Endothelial cell of umbilical vein (primary cell): ENCODE measurements around the gene EYS. TPM values are rescaled to one million over a fixed set of nuclear protein-coding genes. Genes with fewer than 3 reads are reported as not detected.

Source experiments
- BruUV-seq: library from RNA; stranded (reverse); fragments of 400-500 nt; replicated peaks from 2 replicates; lab custom pipeline; 2021; lab: Mats Ljungman, UMichigan
- CTCF ChIA-PET: fragments of 300-600, 350-600 bp; sonication (Branson Sonifier 250); formaldehyde crosslinking; loops from one replicate; lab custom pipeline; 2021; ENCODE audit warnings: antibody characterized with exemption, inconsistent platforms; lab: Charles Lee
- POLR2A ChIA-PET: fragments of 300-600, 350-600 bp; sonication (Branson Sonifier 250); formaldehyde crosslinking; loops from one replicate; lab custom pipeline; 2021; ENCODE audit warnings: antibody characterized with exemption, inconsistent platforms; lab: Charles Lee
- DNase-seq: peaks from one replicate; pipeline ENCODE4 v3.0.0-alpha.2; 2011; ENCODE audit warnings: low read depth, low spot score
- FAIRE-seq: peaks from 2 replicates; lab custom pipeline; 2011; peaks lifted over from hg19 to GRCh38; lab: Jason Lieb, UNC
- H2AFZ ChIP-seq: 2 replicates; pipeline ENCODE4 v1.6.0; 2012; ENCODE audit warnings: low read depth, low read length, control low read depth, inconsistent platforms
- H3K27ac ChIP-seq: 2 replicates; pipeline ENCODE4 v1.5.1; 2011; ENCODE audit warnings: low read depth, mild to moderate bottlenecking, control low read depth, low read length, moderate library complexity; ENCODE audit not compliant: insufficient read depth
- H3K27me3 ChIP-seq, 2 experiments: 2 replicates each; pipeline versions ENCODE4 v1.6.0 to v1.6.1; 2011; ENCODE audit warnings: low read length in 2 of 2, mixed read lengths in 1 of 2; ENCODE audit not compliant: control insufficient read depth in 2 of 2, insufficient read depth in 2 of 2
- H3K36me3 ChIP-seq, 2 experiments: 2 replicates in 1 of 2; 3 replicates in 1 of 2; pipeline ENCODE4 v1.5.1; 2011; ENCODE audit warnings: low read length in 2 of 2, mild to moderate bottlenecking in 1 of 2, moderate library complexity in 1 of 2; ENCODE audit not compliant: control insufficient read depth in 2 of 2, insufficient read depth in 2 of 2; ENCODE audit errors: extremely low read depth in 1 of 2
- H3K4me1 ChIP-seq: 3 replicates; pipeline ENCODE4 v1.5.1; 2011; ENCODE audit warnings: mild to moderate bottlenecking, low read length; ENCODE audit not compliant: control insufficient read depth, insufficient read depth; ENCODE audit errors: extremely low read depth
- H3K4me2 ChIP-seq: 2 replicates; pipeline ENCODE4 v1.6.1; 2011; ENCODE audit warnings: low read length, control low read depth, mixed read lengths; ENCODE audit not compliant: insufficient read depth
- H3K4me3 ChIP-seq, 3 experiments: fragments of 200-600 bp in 1 of 3; sonication (generic), shearing (Covaris generic) in 1 of 3; replicated peaks in 1 of 3; 2 replicates each; pipeline ENCODE4 v1.5.1; 2011 to 2016; ENCODE audit warnings: control low read depth in 3 of 3, low read length in 3 of 3, mild to moderate bottlenecking in 2 of 3, inconsistent platforms in 1 of 3, low read depth in 1 of 3, moderate library complexity in 1 of 3; ENCODE audit not compliant: insufficient read depth in 1 of 3
- H3K79me2 ChIP-seq: 2 replicates; pipeline ENCODE4 v1.6.0; 2012; ENCODE audit warnings: low read length, inconsistent platforms; ENCODE audit not compliant: control insufficient read depth, insufficient read depth
- H3K9ac ChIP-seq: replicated peaks from 2 replicates; pipeline ENCODE3; 2011; ENCODE audit warnings: low read length, control low read depth; ENCODE audit not compliant: insufficient read depth; ENCODE audit errors: extremely low read depth
- H3K9me1 ChIP-seq: replicated peaks from 3 replicates; pipeline ENCODE4 v1.6.0; 2011; ENCODE audit warnings: mild to moderate bottlenecking, low read length; ENCODE audit not compliant: control insufficient read depth, insufficient read depth; ENCODE audit errors: extremely low read depth
- H3K9me3 ChIP-seq: replicated peaks from 2 replicates; pipeline ENCODE4 v1.5.1; 2012; ENCODE audit warnings: low read length, inconsistent platforms; ENCODE audit not compliant: control insufficient read depth, insufficient read depth
- H4K20me1 ChIP-seq: replicated peaks from 2 replicates; pipeline ENCODE3; 2011; ENCODE audit warnings: mild to moderate bottlenecking, low read length; ENCODE audit not compliant: control insufficient read depth, insufficient read depth; ENCODE audit errors: extremely low read depth
- EZH2 ChIP-seq: IDR thresholded peaks from 2 replicates; pipeline ENCODE4 v1.6.1; 2012; ENCODE audit warnings: borderline replicate concordance, low read depth, mild to moderate bottlenecking, moderate library complexity, low read length, inconsistent platforms; ENCODE audit not compliant: severe bottlenecking
- FOS ChIP-seq: IDR thresholded peaks from 2 replicates; pipeline ENCODE4 v1.6.1; 2011; ENCODE audit warnings: mild to moderate bottlenecking, low read length, moderate library complexity, borderline replicate concordance; ENCODE audit not compliant: insufficient read depth
- GATA2 ChIP-seq: IDR thresholded peaks from 2 replicates; pipeline ENCODE4 v1.7.0; 2011; ENCODE audit warnings: low read depth, mild to moderate bottlenecking, moderate library complexity, mixed read lengths, low read length; ENCODE audit not compliant: insufficient read length, insufficient read depth
- JUN ChIP-seq: IDR thresholded peaks from 2 replicates; pipeline ENCODE4 v1.6.1; 2011; ENCODE audit warnings: borderline replicate concordance, low read depth; ENCODE audit not compliant: insufficient read length, insufficient read depth
- MYC ChIP-seq: IDR thresholded peaks from one replicate; pipeline ENCODE4 v1.6.1; 2011; ENCODE audit warnings: mild to moderate bottlenecking, low read depth, low read length
- POLR2A ChIP-seq: IDR thresholded peaks from 2 replicates; pipeline ENCODE4 v1.6.1; 2012; ENCODE audit warnings: low read depth, mild to moderate bottlenecking, control low read depth, low read length
- POLR2AphosphoS5 ChIP-seq: IDR thresholded peaks from 2 replicates; pipeline ENCODE4 v1.6.1; 2012; ENCODE audit warnings: low read depth, mild to moderate bottlenecking, control low read depth, low read length, moderate library complexity; ENCODE audit not compliant: insufficient read depth
- dilution Hi-C: fragments of 300-500 bp; cut with MboI; formaldehyde crosslinking; loops from one replicate; pipeline ENCODE4 v1.15.0; 2019; ENCODE audit warnings: low sequenced_read_pairs; ENCODE audit not compliant: extremely low pct_ligation_motif_present
- intact Hi-C: fragments of 100-400 bp; cut with micrococcal nuclease; formaldehyde crosslinking; loops from one replicate; pipeline ENCODE4 v1.10.0; 2022
- polyA plus RNA-seq, 4 experiments: library from polyadenylated mRNA; depleted of rRNA in 3 of 4; stranded (reverse) in 3 of 4; unstranded in 1 of 4; fragments of >200 nt; gene quantifications; 2 replicates each; pipeline versions ENCODE4 v1.2.1 to v1.2.3, GENCODE V29; 2011 to 2012; ENCODE audit warnings: missing spikeins in 1 of 4
- total RNA-seq: library from RNA; stranded (reverse); gene quantifications from 2 replicates; pipeline ENCODE4 v1.2.3, GENCODE V29; 2021
- TF ChIP-seq, protein P1 (sequence below): IDR thresholded peaks from 2 replicates; pipeline ENCODE4 v1.6.1; 2011; ENCODE audit not compliant: insufficient read depth, insufficient read length
- TF ChIP-seq, protein P2 (sequence below), 2 donors: IDR thresholded peaks; 1 replicate in 1 of 2; 2 replicates in 1 of 2; pipeline ENCODE4 v1.5.1; 2011; ENCODE audit warnings: low read length in 2 of 2, mild to moderate bottlenecking in 2 of 2, moderate library complexity in 2 of 2, control low read depth in 1 of 2, inconsistent platforms in 1 of 2, low read depth in 1 of 2; ENCODE audit not compliant: insufficient read depth in 1 of 2; ENCODE audit errors: extremely low read depth in 1 of 2

EYS gene
- total and polyA plus RNA-seq, 2 donors (not counting 3 experiments of a cell fraction or from before 2014, with no cell fraction given), result 0.01 to 0.27 TPM

DNA sequence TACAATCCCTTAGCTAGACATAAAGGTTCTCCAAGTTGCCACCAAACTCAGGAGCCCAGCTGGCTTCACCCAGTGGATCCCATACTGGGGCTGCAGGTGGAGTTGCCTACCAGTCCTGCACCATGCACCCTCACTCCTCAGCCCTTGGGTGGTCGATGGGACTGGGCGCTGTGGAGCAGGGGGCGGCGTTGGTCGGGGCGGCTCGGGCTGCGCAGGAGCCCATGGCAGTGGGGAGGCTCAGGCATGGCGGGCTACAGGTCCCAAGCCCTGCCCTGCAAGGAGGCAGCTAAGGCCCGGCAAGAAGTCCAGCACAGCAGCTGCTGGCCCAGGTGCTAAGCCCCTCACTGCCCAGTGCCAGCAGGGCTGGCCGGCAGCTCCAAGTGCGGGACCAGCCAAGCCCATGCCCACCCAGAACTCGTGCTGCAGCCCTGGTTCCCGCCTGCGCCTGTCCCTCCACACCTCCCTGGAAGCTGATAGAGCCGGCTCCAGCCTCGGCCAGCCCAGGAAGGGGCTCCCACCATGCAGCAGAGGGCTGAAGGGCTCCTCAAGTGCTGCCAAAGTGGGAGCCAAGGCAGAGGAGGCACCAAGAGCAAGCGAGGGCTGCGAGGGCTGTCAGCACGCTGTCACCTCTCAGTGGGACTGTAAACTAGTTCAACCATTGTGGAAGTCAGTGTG lies 1159.3 kb downstream of the EYS start:
- no peaks in the 10 kb centered on the region for H3K27me3 ChIP-seq
- BruUV-seq, result no TSS peak

DNA sequence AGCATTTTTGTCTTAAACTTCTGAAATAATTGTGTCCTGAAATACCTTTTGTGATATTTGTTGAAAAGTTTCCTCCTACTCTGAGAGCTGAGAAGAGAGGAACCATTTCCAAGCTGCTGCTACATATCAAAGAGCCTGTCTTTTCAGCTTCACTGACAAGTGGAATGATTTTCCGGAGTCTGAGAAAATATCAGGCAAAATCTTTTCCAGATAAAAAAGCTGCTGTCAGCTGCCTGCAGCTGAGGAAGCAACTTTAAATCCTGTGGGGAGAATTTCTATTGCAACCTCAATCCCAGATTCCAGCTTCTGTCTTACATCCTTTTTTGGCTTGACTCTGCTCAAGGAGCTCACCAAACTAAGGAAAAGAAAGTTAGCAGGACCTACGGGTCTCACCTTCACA lies 1167.1 kb downstream of the EYS start:
- intact Hi-C loops, result no loop called here
- H3K27me3 ChIP-seq, result no peaks in the 10 kb centered on the region
- H3K36me3 ChIP-seq, result no peaks in the 10 kb centered on the region
- no peaks in the 10 kb centered on the region for H3K4me1 ChIP-seq
- BruUV-seq, result no TSS peak
- no peaks in the 10 kb centered on the region for H3K79me2 ChIP-seq
- no peaks in the 10 kb centered on the region for H3K9me1 ChIP-seq
- H3K9me3 ChIP-seq, result no peaks in the 10 kb centered on the region
- CTCF ChIA-PET, result no interaction called here
- H3K27ac ChIP-seq, result no peak overlapping the region
- no peaks in the 10 kb centered on the region for H4K20me1 ChIP-seq
- no peak overlapping the region for H3K4me3 ChIP-seq
- H3K9ac ChIP-seq, result no peak overlapping the region
- FAIRE-seq (no peak), DNase-seq (no peak)
- POLR2A ChIA-PET, result no interaction called here
- TF ChIP-seq, protein P1, sequence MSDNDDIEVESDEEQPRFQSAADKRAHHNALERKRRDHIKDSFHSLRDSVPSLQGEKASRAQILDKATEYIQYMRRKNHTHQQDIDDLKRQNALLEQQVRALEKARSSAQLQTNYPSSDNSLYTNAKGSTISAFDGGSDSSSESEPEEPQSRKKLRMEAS, result no peak
- TF ChIP-seq JUN (no peak), POLR2A (no peak), MYC (no peak), POLR2AphosphoS5 (no peak), GATA2 (no peak), FOS (no peak), EZH2 (no peak)
- TF ChIP-seq, protein P2, sequence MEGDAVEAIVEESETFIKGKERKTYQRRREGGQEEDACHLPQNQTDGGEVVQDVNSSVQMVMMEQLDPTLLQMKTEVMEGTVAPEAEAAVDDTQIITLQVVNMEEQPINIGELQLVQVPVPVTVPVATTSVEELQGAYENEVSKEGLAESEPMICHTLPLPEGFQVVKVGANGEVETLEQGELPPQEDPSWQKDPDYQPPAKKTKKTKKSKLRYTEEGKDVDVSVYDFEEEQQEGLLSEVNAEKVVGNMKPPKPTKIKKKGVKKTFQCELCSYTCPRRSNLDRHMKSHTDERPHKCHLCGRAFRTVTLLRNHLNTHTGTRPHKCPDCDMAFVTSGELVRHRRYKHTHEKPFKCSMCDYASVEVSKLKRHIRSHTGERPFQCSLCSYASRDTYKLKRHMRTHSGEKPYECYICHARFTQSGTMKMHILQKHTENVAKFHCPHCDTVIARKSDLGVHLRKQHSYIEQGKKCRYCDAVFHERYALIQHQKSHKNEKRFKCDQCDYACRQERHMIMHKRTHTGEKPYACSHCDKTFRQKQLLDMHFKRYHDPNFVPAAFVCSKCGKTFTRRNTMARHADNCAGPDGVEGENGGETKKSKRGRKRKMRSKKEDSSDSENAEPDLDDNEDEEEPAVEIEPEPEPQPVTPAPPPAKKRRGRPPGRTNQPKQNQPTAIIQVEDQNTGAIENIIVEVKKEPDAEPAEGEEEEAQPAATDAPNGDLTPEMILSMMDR (IDR thresholded peaks at IDR 0.05; ENCODE audit: extremely low read depth in 1 of 2, insufficient read depth in 1 of 2, low read depth in 1 of 2, low read length in 2 of 2), result no peak
- H2AFZ ChIP-seq, result no peak overlapping the region
- dilution Hi-C loops, result no loop called here
- H3K4me2 ChIP-seq, result no peak overlapping the region

More for the DNA sequence above, 1159.3 kb downstream of the EYS start:
- H3K27ac ChIP-seq, result no peak overlapping the region
- dilution Hi-C loops (no loop called here), intact Hi-C loops (no loop called here)
- POLR2A ChIA-PET, result no interaction called here
- TF ChIP-seq MYC, result no peak
- no peak for TF ChIP-seq EZH2
- TF ChIP-seq, protein P1, result no peak
- no peak for TF ChIP-seq JUN
- no peak for TF ChIP-seq POLR2AphosphoS5
- no peak for TF ChIP-seq POLR2A
- no peak for TF ChIP-seq FOS
- no peak for TF ChIP-seq GATA2
- H3K9me3 ChIP-seq, result no peaks in the 10 kb centered on the region
- no peaks in the 10 kb centered on the region for H3K9me1 ChIP-seq
- no peaks in the 10 kb centered on the region for H3K36me3 ChIP-seq
- H3K9ac ChIP-seq, result no peak overlapping the region
- H4K20me1 ChIP-seq, result no peaks in the 10 kb centered on the region
- no peaks in the 10 kb centered on the region for H3K4me1 ChIP-seq
- no peak overlapping the region for H3K4me2 ChIP-seq
- DNase-seq (no peak), FAIRE-seq (no peak)
- H2AFZ ChIP-seq, result no peak overlapping the region
- no peaks in the 10 kb centered on the region for H3K79me2 ChIP-seq
- no peak overlapping the region for H3K4me3 ChIP-seq
- CTCF ChIA-PET, result no interaction called here
